Measurements from ENCODE around the gene RFPL3. TPM values are rescaled to one million over a fixed set of nuclear protein-coding genes. Genes with fewer than 3 reads are reported as not detected.
"Not testable (repeated sequence)": the region's sequence is repeated elsewhere in the genome, so short reads cannot be mapped to it uniquely, and the experiment has no call there.

The RFPL3 gene
- not detected for total RNA-seq
- polyA plus RNA-seq = not detected
- long read RNA-seq, donor 1 = 0 reads
- long read RNA-seq, donor 2 = 0 reads
- long read RNA-seq, donor 3 = 0 reads

- H3K4me1 ChIP-seq; H3K9me3 ChIP-seq; ATAC-seq; H3K27ac ChIP-seq; H3K4me3 ChIP-seq; DNase-seq; intact Hi-C loops (cut with DNase I); H3K36me3 ChIP-seq; H3K27me3 ChIP-seq: not testable (repeated sequence)
- WGBS, 2 donors = 78% methylated on average over 9 of the region's 9 CpGs
Observed at GRCh38 chr22:32357567-32357966, at the start of gene RFPL3. Gene RFPL3 (plus strand): TSS chr22:32357867. CDS start chr22:32358072, 205 bp downstream.

GRCh38 chr22:32308191-32308590 is 49.5 kb upstream of the RFPL3 start:
- Histone ChIP-seq H3K4me3 (no peak overlapping the region), H3K36me3 (no peaks in the 10 kb centered on the region), H3K9me3 (no peaks in the 10 kb centered on the region), H3K27me3 (peaks cover 0 to 26% (median 10%) of the 10 kb centered on the region in 7 donors), H3K4me1 (no peaks in the 10 kb centered on the region), H3K27ac (no peak overlapping the region)
- intact Hi-C loops (cut with DNase I) = no loop called here
- DNase-seq = no peak
- 70 to 81% methylated on average over 7 of the region's 7 CpGs for WGBS, 2 donors
- no peak for ATAC-seq
- TF ChIP-seq CTCF (IDR thresholded peaks at IDR 0.05) = no peak

GRCh38 chr22:32308934-32309333 is 48.7 kb upstream of the RFPL3 start:
- no peak for ATAC-seq
- intact Hi-C loops (cut with DNase I) = no loop called here
- H3K4me1 ChIP-seq = no peaks in the 10 kb centered on the region
- no peak overlapping the region for H3K4me3 ChIP-seq
- H3K36me3 ChIP-seq = no peaks in the 10 kb centered on the region
- no peak for TF ChIP-seq CTCF (IDR thresholded peaks at IDR 0.05)
- WGBS, 2 donors = 86 to 89% methylated on average over 6 of the region's 6 CpGs
- DNase-seq = no peak
- H3K9me3 ChIP-seq = no peaks in the 10 kb centered on the region
- H3K27me3 ChIP-seq = peaks cover 0 to 26% (median 10%) of the 10 kb centered on the region in 7 donors
- H3K27ac ChIP-seq = no peak overlapping the region

GRCh38 chr22:32309585-32310251 is 47.9 kb upstream of the RFPL3 start:
- intact Hi-C loops (cut with DNase I) = no loop called here
- H3K4me3 ChIP-seq = no peak overlapping the region
- 51 to 55% methylated on average over 9 of the region's 9 CpGs for WGBS, 2 donors
- H3K9me3 ChIP-seq = no peaks in the 10 kb centered on the region
- H3K4me1 ChIP-seq = no peaks in the 10 kb centered on the region
- H3K27me3 ChIP-seq = peaks cover 0 to 26% (median 10%) of the 10 kb centered on the region in 7 donors
- no peak overlapping the region for H3K27ac ChIP-seq
- ATAC-seq (no peak), DNase-seq (no peak)
- no peak for TF ChIP-seq CTCF (IDR thresholded peaks at IDR 0.05)
- no peaks in the 10 kb centered on the region for H3K36me3 ChIP-seq

GRCh38 chr22:32310777-32311176 is 46.9 kb upstream of the RFPL3 start:
- DNase-seq = no peak
- no peaks in the 10 kb centered on the region for H3K36me3 ChIP-seq
- intact Hi-C loops (cut with DNase I) = no loop called here
- H3K27ac ChIP-seq = no peak overlapping the region
- ATAC-seq = no peak
- no peak for TF ChIP-seq CTCF (IDR thresholded peaks at IDR 0.05)
- H3K4me1 ChIP-seq = no peaks in the 10 kb centered on the region
- 80 to 89% methylated on average over 5 of the region's 5 CpGs for WGBS, 2 donors
- H3K27me3 ChIP-seq = peaks cover 0 to 26% (median 10%) of the 10 kb centered on the region in 7 donors
- no peak overlapping the region for H3K4me3 ChIP-seq
- H3K9me3 ChIP-seq = no peaks in the 10 kb centered on the region
